GM19328 (cell line): ENCODE results near the gene SEBOX.

Source experiments
- ATAC-seq: cut with Tn5 transposase; IDR thresholded peaks from one replicate; pipeline ENCODE4 v1.9.1; 2021; ENCODE audit warnings: mild to moderate bottlenecking, moderate library complexity; ENCODE audit not compliant: unreplicated experiment

Gene SEBOX

GRCh38 chr17:28364665-28365363, at the start of gene SEBOX:
Gene SEBOX, minus strand, starts transcription at chr17:28365199. Its CDS starts 48 bp downstream, at chr17:28365151.
- ATAC-seq = no peak

GRCh38 chr17:28413804-28414203, 48.8 kb upstream of the SEBOX start:
- no peak for ATAC-seq

- no peak for ATAC-seq
Observed at GRCh38 chr17:28412099-28412498, 47.1 kb upstream of the SEBOX start.

- no peak for ATAC-seq
Observed at GRCh38 chr17:28407974-28408306, 42.9 kb upstream of the SEBOX start.

GRCh38 chr17:28407130-28407973, 42.4 kb upstream of the SEBOX start:
- no peak for ATAC-seq

GRCh38 chr17:28406473-28406814, 41.4 kb upstream of the SEBOX start:
- no peak for ATAC-seq

- no peak for ATAC-seq
Observed at GRCh38 chr17:28405632-28406472, 40.9 kb upstream of the SEBOX start, which contains the start of gene SLC46A1. Gene SLC46A1, minus strand, starts transcription at chr17:28406212. Its CDS starts 98 bp downstream, at chr17:28406114.

- no peak for ATAC-seq
Observed at GRCh38 chr17:28404812-28405570, 40.0 kb upstream of the SEBOX start.

- no peak for ATAC-seq
Observed at GRCh38 chr17:28404461-28404811, 39.4 kb upstream of the SEBOX start.

GRCh38 chr17:28404007-28404406, 39.0 kb upstream of the SEBOX start:
- ATAC-seq = no peak

- ATAC-seq = no peak
Observed at GRCh38 chr17:28402844-28403243, 37.8 kb upstream of the SEBOX start.

GRCh38 chr17:28402224-28402630, 37.2 kb upstream of the SEBOX start:
- ATAC-seq = no peak

- ATAC-seq = no peak
Observed at GRCh38 chr17:28399808-28400207, 34.8 kb upstream of the SEBOX start.

- no peak for ATAC-seq
Observed at GRCh38 chr17:28398280-28398981, 33.4 kb upstream of the SEBOX start.

GRCh38 chr17:28397687-28398279, 32.8 kb upstream of the SEBOX start:
- no peak for ATAC-seq

- ATAC-seq = no peak
Observed at GRCh38 chr17:28397275-28397674, 32.3 kb upstream of the SEBOX start.

GRCh38 chr17:28396635-28397239, 31.7 kb upstream of the SEBOX start:
- ATAC-seq = no peak

GRCh38 chr17:28395968-28396367, 31.0 kb upstream of the SEBOX start:
- ATAC-seq = no peak

GRCh38 chr17:28395426-28395825, 30.4 kb upstream of the SEBOX start:
- ATAC-seq = no peak
